ENCODE data around the gene RICTOR. TPM values are rescaled to one million over a fixed set of nuclear protein-coding genes. Genes with fewer than 3 reads are reported as not detected.

Gene RICTOR
- total and polyA plus RNA-seq, 9 of the 15 experiments (the other 6 are each of a cell fraction or from before 2014, with no cell fraction given), result 13.9 to 46.6 (median 22.6) TPM

- in situ Hi-C loops (cut with MboI), result no loop called here
- Histone ChIP-seq H3K36me3 (ENCODE audit: control insufficient read depth, insufficient read depth, low read length) (peaks cover 18% of the 10 kb centered on the region; the same call in 2 of the 3 replicates), H3K9me1 (ENCODE audit: control insufficient read depth, insufficient read depth, low read length) (no peaks in the 10 kb centered on the region), H3K9ac (ENCODE audit: insufficient read depth in 1 of 2, low read depth in 2 of 2, low read length in 2 of 2) (no peak overlapping the region), H3K4me3 (no peak overlapping the region), H3K4me1 (replicated peaks in 1 of 2; ENCODE audit: control insufficient read depth in 2 of 2, insufficient read depth in 2 of 2, low read length in 2 of 2) (peaks cover 4 to 16% of the 10 kb centered on the region in 2 experiments), H3K4me2 (ENCODE audit: insufficient read depth, low read length) (no peak overlapping the region), H3K79me2 (ENCODE audit: control insufficient read depth, insufficient read depth, low read length) (peaks cover 83% of the 10 kb centered on the region), H3K27me3 (ENCODE audit: control insufficient read depth in 2 of 2, insufficient read depth in 2 of 2, low read length in 2 of 2) (no peaks in the 10 kb centered on the region), H3K27ac (ENCODE audit: extremely low read depth, low read depth, low read length) (no peak overlapping the region), H4K20me1 (replicated peaks; ENCODE audit: control insufficient read depth, insufficient read depth, low read length) (peaks cover 7% of the 10 kb centered on the region; the same call in 1 of the 2 replicates), H2AFZ (ENCODE audit: low read depth, low read length) (no peak overlapping the region), H3K9me3 (replicated peaks; ENCODE audit: control insufficient read depth, insufficient read depth, low read depth, low read length) (0 out of 2 replicates have a peak, but pooled peaks cover 3% of the 10 kb centered on the region)
- DNase-seq (ENCODE audit: extremely low read depth in 1 of 4, low spot score in 3 of 4) (no peak), ATAC-seq (peak; percentile 52), FAIRE-seq (no peak)
- POLR2A ChIA-PET, result interaction anchor here (0.8 kb wide), 1 partner anchor 1782 kb away, joined by 3 read pairs; no protein-coding TSS in a partner anchor
- BruUV-seq (replicated peaks), result no TSS peak
- intact Hi-C loops (cut with micrococcal nuclease), result no loop called here
- TF ChIP-seq SPI1 (IDR thresholded peaks at IDR 0.05; ENCODE audit: borderline replicate concordance, low read depth, low read length) (peak; percentile 56; the same call in 1 of the 2 replicates), NFE2L1 (tag; IDR thresholded peaks at IDR 0.05; ENCODE audit: borderline replicate concordance, low read depth) (no peak)
- CTCF ChIA-PET (ENCODE audit: low intra/inter-chr PET ratio), result no interaction called here
- WGBS (ENCODE audit: insufficient coverage, low coverage, missing lambda C conversion rate), result 59% methylated on average over 4 of the region's 4 CpGs
Observed at GRCh38 chr5:39025456-39025855, 48.7 kb downstream of the RICTOR start.

GRCh38 chr5:39024884-39025283, 49.3 kb downstream of the RICTOR start:
- POLR2A ChIA-PET, result no interaction called here
- CTCF ChIA-PET (ENCODE audit: low intra/inter-chr PET ratio), result no interaction called here
- intact Hi-C loops (cut with micrococcal nuclease) (no loop called here), in situ Hi-C loops (cut with MboI) (no loop called here)
- Histone ChIP-seq H3K79me2 (ENCODE audit: control insufficient read depth, insufficient read depth, low read length) (peaks cover 78% of the 10 kb centered on the region), H3K36me3 (ENCODE audit: control insufficient read depth, insufficient read depth, low read length) (peaks cover 23% of the 10 kb centered on the region; the same call in 2 of the 3 replicates), H3K4me2 (ENCODE audit: insufficient read depth, low read length) (no peak overlapping the region), H3K9ac (ENCODE audit: insufficient read depth in 1 of 2, low read depth in 2 of 2, low read length in 2 of 2) (no peak overlapping the region), H3K4me1 (replicated peaks in 1 of 2; ENCODE audit: control insufficient read depth in 2 of 2, insufficient read depth in 2 of 2, low read length in 2 of 2) (peaks cover 4 to 16% of the 10 kb centered on the region in 2 experiments), H3K9me1 (ENCODE audit: control insufficient read depth, insufficient read depth, low read length) (no peaks in the 10 kb centered on the region), H2AFZ (ENCODE audit: low read depth, low read length) (no peak overlapping the region), H3K27me3 (ENCODE audit: control insufficient read depth in 2 of 2, insufficient read depth in 2 of 2, low read length in 2 of 2) (no peaks in the 10 kb centered on the region), H4K20me1 (replicated peaks; ENCODE audit: control insufficient read depth, insufficient read depth, low read length) (peaks cover 7% of the 10 kb centered on the region; the same call in 1 of the 2 replicates), H3K9me3 (replicated peaks; ENCODE audit: control insufficient read depth, insufficient read depth, low read depth, low read length) (0 out of 2 replicates have a peak, but pooled peaks cover 3% of the 10 kb centered on the region), H3K27ac (ENCODE audit: extremely low read depth, low read depth, low read length) (no peak overlapping the region), H3K4me3 (no peak overlapping the region)
- BruUV-seq (replicated peaks), result no TSS peak
- no peak for DNase-seq (ENCODE audit: extremely low read depth in 1 of 4, low spot score in 3 of 4)
- ATAC-seq, result no peak
- no peak for FAIRE-seq
- TF ChIP-seq CBFA2T3 (IDR thresholded peaks at IDR 0.05) (peak; percentile 28; the same call in 1 of the 2 replicates), ERF (CRISPR knock-in tag; IDR thresholded peaks at IDR 0.05) (no peak), ZFP1 (CRISPR knock-in tag; IDR thresholded peaks at IDR 0.05) (no peak), ZNF717 (CRISPR knock-in tag; IDR thresholded peaks at IDR 0.05) (no peak), CREB3 (tag; conservative IDR thresholded peaks at IDR 0.05; ENCODE audit: low read depth) (no peak), COPS2 (conservative IDR thresholded peaks at IDR 0.05) (no peak), ZFP91 (CRISPR knock-in tag; IDR thresholded peaks at IDR 0.05) (no peak), ZC3H8 (IDR thresholded peaks at IDR 0.05) (no peak), ZNF121 (CRISPR knock-in tag; conservative IDR thresholded peaks at IDR 0.05) (no peak)
